Measurements from ENCODE around the gene IRGQ.
"Not testable (repeated sequence)": the region's sequence is repeated elsewhere in the genome, so short reads cannot be mapped to it uniquely, and the experiment has no call there.

The IRGQ gene

DNA sequence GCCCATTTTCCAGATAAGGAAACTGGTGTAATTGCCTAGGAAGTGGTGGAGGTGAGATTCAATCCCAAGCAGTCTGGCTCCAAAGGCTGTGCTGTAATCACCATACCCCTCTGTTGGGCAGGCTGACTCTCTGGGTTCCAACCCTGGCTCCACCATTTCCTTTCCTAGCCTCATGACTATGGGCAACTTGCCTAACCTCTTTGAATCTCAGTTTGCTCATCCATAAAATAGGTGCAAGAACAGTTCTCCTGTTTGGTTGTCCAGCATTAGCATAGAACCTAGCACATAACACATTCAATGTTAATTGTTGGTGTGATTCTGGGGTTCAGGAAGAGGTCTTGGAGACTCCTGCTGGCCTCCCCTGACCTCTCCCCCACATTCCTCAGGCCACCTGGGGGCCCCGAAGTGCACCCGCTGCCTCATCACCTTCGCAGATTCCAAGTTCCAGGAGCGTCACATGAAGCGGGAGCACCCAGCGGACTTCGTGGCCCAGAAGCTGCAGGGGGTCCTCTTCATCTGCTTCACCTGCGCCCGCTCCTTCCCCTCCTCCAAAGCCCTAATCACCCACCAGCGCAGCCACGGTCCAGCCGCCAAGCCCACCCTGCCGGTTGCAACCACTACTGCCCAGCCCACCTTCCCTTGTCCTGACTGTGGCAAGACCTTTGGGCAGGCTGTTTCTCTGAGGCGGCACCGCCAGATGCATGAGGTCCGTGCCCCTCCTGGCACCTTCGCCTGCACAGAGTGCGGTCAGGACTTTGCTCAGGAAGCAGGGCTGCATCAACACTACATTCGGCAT lies 2.7 kb upstream of the IRGQ start:
- DNase-seq (ENCODE audit: low read depth, low spot score), result no peak

GRCh38 chr19:43597876-43598275 lies 1.9 kb upstream of the IRGQ start:
- DNase-seq (ENCODE audit: low read depth, low spot score), result no peak

DNA sequence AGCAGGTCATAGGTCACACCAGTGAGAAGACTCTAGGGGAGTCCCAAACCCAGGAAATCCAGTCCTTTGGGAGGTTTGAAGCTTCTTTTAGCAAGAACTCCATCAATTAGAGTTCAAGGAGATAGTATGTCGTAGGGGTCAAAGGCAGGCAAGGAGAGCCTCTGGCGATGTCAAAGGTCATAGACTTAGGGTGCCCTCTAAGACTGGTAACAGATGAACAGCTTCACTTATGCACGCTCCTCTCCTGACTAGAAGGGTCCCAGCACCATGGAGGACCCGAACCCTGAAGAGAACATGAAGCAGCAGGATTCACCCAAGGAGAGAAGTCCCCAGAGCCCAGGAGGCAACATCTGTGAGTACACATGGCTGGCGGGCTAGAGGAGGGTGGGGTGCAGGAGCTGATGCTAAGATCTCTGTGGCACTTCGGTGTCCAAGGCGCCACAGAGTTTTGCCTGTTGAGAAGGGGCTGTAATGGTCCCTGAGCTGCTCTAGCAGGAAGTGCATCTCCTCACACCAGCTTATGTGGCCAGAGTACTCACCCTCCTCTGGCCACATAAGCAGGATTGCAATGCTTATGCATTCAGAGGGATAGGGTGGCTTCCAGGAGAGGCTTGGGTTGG lies 1.0 kb upstream of the IRGQ start:
- DNase-seq (ENCODE audit: low read depth, low spot score), result no peak

DNA sequence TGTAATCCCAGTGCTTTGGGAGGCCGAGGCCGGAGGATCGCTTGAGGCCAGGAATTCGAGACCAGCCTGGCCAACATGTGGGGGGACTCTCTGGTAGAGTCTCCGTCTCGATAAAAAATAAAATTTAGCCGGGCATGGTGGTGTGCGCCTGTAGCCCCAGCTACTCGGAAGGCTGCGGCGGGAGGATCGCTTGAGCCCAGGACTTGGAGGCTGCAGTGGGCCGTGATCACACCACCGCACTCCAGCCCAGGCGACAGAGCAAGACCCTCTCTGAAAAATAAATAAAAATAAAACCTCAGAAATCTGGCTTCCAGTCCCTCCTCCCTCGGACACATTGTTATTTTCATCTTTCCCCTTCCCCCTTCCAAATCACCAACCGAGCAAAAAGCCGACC lies 332 bp downstream of the IRGQ start:
- DNase-seq (ENCODE audit: low read depth, low spot score), result no peak

DNA sequence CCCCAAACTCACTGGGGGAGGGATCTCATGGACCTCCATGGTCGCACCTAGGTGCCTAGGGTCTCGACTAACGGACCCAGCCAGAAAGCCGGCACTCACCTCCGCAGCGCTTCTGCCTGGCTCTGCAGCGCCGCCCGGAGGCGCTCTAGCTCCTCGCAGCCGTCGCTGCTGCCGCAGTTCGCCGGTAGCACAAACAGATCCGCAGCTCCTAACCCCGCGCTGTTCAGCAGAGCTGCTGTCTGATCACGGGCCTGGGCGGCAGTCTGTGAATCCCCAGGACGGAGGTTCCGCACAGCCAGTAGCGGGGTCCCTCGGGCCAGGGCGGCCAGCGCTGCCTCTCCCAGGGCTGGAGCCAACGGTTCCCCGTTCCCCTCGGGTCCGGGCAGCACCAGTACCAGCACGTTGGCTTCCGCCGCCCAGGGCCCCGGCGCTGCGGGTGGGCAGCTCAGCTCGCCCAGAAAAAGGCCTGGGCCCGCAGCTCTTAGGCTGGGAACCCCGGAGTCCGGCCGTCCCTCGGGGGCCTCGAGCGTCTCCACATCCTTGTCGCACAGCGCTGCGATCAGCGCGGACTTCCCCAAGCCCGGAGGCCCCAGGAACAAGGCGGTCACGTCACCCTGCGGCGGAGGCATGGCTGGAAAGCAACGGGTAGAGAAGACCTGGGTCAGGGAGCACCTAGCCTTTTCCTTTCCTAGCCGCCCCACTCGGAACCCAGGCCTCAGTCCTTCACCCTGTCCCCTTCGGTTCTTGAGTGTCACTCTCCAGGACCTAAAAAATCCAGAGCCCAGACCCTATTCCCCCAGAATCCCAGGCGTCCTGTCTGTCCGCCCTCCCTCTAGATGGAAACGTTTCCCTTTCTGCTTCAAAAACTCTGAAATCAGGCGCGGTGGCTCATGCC lies 977 bp downstream of the IRGQ start:
- DNase-seq (ENCODE audit: low read depth, low spot score), result peak; percentile 90

DNA sequence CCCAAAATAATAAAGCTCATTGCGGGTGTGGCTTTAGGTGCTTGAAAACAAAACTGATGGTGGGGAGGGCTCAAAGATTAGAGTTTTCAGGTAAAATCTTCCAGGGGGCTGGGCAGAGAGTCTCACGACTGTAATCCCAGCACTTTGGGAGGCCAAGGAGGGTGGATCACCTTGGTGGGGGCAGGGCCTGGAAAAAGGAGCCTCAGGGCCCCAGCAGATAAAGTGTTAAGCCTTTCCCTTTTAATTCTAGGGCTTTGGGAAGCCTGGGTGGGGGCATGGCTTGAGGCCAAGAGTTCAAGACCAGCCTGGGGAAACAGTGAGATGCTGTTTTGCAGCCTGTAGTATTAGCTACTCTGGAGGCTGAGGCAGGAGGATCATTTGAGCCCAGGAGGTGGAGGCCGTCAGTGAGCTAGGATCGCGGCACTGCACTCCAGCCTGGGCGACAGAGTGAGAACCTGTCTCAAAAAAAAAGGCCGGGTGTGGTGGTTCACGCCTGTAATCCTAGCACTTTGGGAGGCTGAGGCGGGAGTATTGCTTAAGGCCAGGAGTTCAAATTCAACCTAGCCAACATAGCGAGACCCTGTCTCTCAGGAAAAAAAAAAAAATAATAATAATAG lies 1.7 kb downstream of the IRGQ start:
- DNase-seq (ENCODE audit: low read depth, low spot score), result no peak

- DNase-seq (ENCODE audit: low read depth, low spot score), result no peak
Measured at GRCh38 chr19:43592800-43593350, 3.1 kb downstream of the IRGQ start.

- no peak for DNase-seq (ENCODE audit: low read depth, low spot score)
Measured at GRCh38 chr19:43591904-43592772, 3.8 kb downstream of the IRGQ start.

DNA sequence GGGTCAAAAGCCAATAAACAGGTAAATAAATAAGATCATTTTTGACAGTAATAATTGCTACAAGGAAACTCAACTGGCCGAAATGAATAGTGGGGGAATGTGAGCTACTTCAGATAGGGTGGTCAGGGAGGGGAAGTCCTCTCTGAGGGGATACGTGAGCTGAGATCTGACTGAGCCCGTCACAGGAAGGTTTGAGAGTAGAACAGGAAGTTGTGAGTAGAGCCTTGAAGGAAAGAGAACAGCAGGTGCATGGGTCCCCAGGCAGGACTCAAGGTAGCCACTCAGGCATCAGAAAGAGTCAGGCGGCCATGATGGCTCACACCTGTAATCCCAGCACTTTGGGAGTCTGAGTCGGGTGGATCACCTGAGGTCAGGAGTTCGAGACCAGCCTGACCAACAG lies 6.3 kb downstream of the IRGQ start:
- no peak for DNase-seq (ENCODE audit: low read depth, low spot score)

DNA sequence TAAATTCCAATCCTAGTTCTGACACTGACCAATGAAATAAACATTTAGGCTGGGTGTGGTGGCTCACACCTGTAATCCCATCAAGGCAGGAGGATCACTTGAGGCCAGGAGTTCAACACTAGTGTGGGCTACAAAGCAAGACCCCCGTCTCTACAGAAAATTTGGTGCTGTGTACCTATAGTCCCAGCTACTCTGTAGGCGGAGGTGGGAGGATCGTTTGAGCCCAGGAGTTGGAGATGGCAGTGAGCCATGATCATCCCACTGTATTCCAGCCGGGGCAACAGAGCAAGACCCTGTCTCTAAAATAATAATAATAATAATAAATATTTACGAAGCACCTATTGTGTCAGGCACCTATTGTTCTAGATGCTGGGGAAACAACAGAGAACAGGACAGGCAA lies 6.7 kb downstream of the IRGQ start:
- no peak for DNase-seq (ENCODE audit: low read depth, low spot score)

DNA sequence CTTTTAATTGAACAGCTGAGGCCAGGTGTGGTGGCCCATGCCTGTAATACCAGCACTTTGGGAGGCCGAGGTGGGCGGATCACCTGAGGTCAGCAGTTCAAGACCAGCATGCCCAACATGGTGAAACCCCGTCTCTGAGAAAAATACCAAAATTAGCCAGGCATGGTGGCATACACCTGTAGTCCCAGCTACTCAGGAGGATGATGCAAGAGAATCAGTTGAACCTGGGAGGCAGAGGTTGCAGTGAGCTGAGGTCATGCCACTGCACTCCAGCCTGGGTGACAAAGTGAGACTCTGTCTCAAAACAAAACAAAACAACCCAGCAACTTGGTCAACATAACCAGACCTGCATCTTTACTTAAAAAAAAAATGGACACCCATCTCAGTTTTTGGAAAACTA lies 8.9 kb downstream of the IRGQ start:
- DNase-seq (ENCODE audit: low read depth, low spot score), result not testable (repeated sequence)

GRCh38 chr19:43586346-43586745 lies 9.6 kb downstream of the IRGQ start:
- DNase-seq (ENCODE audit: low read depth, low spot score), result no peak

DNA sequence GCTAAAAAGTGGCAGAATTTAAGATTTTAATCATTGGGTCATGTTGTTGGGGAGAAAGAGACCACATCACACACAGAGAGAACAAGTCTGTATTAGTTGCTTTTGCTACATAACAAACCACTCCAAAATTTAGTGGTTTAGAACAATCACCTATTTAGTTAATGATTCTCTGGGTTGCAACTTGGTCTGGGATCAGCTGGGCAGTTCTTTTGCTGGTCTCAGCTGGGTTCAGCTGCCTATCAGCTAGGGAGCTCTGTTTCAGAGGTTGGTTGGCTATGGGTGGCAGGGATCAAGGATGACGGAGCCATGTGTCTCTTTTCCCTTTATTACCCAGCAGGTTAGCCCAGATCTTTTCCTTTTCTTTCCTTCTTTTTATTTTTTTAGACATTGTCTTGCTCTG lies 11.4 kb downstream of the IRGQ start:
- DNase-seq (ENCODE audit: low read depth, low spot score), result no peak

- no peak for DNase-seq (ENCODE audit: low read depth, low spot score)
Measured at GRCh38 chr19:43582495-43582894, 13.4 kb downstream of the IRGQ start.

DNA sequence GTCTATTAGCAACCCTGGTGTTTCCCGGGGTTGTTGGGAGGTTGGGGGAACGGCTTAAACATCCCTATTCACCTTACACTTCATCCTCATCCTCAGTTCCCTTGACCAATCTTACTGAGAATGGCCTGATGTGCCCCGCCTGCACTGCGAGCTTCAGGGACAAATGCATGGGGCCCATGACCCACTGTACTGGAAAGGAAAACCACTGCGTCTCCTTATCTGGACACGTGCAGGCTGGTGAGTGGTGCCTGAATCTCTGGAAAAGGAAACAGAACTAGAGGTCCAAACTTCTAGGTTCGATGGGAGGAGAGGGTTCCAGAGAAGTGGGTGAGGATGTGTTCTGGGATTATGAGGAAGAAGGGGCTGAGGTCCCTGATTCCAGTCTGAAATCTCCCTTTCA lies 14.5 kb downstream of the IRGQ start:
- DNase-seq (ENCODE audit: low read depth, low spot score), result no peak

DNA sequence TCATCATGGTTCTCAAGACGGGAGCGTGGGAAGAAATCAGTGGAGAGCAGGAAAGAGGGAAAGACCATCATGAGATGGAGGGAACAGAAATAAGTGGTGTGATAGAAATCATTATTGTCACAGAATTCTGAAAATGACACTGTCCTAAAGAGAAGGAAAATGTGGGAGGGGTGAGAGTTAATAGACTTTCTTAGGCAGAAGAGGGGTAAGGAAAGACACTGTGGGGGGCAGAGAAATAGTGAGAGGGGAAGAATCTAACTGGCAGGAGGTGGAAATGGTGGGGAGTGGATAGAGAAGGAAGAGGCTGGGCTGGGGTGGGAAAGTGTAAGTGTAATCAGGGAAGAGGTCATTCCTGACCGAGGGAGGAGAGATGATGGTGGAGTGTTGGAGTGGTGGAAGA lies 17.1 kb downstream of the IRGQ start:
- DNase-seq (ENCODE audit: low read depth, low spot score), result no peak

DNA sequence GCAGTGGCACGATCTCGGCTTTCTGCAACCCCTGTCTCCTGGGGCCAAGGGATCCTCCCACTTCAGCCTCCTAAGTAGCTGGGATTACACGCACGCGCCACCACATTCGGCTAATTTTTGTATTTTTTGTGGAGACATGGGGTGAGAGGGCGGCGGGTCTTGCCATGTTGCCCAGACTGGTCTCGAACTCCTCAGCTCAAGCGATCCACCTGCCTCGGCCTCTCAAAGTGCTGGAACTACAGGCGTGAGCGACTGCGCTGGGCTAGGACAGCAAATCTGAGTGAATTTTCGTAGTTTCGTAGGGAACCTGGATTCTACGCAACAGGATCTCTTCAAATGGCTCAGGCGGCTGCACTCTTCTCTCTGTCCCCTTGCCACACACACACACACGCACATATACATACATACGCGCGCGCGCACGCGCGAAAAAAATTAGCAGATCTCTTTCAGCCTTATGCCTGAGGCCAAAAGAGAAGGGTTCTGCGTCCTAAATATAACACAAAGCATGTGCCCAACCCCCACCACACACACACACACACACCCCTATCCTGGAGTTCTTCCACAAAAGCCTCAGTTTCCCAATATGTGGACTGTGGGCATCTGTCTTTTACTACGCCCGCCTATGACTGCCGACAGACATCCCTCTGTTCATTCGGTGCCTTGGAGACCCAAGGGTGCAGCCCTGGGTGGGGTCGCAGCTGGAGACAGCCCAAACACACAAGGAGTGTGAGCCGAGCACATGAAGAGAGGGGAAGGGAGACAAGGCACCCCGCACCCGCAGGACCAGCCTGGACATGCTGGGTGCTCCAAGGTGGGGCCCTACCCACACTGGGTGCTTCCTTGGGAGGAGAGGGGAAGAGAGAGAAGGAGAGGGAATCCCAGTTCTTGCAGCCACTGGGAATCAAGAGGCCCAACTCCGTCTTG lies 19.7 kb downstream of the IRGQ start:
- DNase-seq (ENCODE audit: low read depth, low spot score), result no peak

- peak; percentile 99 for DNase-seq (ENCODE audit: low read depth, low spot score)
Measured at GRCh38 chr19:43575156-43575950, 20.6 kb downstream of the IRGQ start, which contains the start of the genes PINLYP and XRCC1. Gene PINLYP, plus strand, starts transcription at chr19:43575801. Its CDS starts 1,391 bp downstream, at chr19:43577192. Gene XRCC1, minus strand, starts transcription at chr19:43575527. Its CDS starts 69 bp downstream, at chr19:43575458.

Measured in astrocyte of the hippocampus (primary cell).